ENCODE results near the gene PRKAG2.

The PRKAG2 gene

DNA sequence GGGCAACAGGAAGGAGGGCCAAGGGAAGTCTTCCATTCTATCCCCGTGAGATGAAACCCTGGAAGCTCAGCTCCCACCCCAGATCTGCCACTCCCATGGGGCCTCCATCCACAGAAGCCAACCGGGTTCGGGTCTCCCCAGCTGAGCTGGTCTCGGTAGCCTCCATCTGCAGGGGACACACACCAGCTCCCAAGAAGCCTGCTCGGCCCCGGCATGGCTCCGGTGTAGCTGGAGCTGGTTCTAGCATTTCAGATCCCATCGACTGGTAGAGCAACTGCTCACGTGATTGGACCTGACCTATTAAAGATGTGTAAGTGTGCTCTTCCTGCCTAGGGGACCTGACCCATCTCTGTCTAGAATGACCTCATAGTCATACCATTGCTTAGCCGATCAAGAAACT, 138.0 kb downstream of the PRKAG2 start:
- DNase-seq (ENCODE audit: low read depth) = no peak
- TF ChIP-seq POLR2A (IDR thresholded peaks at IDR 0.05; ENCODE audit: extremely low read depth, insufficient read length) (no peak), MYC (IDR thresholded peaks at IDR 0.05; ENCODE audit: low read depth, low read length) (no peak)
- TF ChIP-seq, protein P1, sequence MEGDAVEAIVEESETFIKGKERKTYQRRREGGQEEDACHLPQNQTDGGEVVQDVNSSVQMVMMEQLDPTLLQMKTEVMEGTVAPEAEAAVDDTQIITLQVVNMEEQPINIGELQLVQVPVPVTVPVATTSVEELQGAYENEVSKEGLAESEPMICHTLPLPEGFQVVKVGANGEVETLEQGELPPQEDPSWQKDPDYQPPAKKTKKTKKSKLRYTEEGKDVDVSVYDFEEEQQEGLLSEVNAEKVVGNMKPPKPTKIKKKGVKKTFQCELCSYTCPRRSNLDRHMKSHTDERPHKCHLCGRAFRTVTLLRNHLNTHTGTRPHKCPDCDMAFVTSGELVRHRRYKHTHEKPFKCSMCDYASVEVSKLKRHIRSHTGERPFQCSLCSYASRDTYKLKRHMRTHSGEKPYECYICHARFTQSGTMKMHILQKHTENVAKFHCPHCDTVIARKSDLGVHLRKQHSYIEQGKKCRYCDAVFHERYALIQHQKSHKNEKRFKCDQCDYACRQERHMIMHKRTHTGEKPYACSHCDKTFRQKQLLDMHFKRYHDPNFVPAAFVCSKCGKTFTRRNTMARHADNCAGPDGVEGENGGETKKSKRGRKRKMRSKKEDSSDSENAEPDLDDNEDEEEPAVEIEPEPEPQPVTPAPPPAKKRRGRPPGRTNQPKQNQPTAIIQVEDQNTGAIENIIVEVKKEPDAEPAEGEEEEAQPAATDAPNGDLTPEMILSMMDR (IDR thresholded peaks at IDR 0.05; ENCODE audit: low read depth, low read length) = no peak
- TF ChIP-seq, protein P2, sequence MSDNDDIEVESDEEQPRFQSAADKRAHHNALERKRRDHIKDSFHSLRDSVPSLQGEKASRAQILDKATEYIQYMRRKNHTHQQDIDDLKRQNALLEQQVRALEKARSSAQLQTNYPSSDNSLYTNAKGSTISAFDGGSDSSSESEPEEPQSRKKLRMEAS (IDR thresholded peaks at IDR 0.05; ENCODE audit: low read depth, low read length) = no peak
- no peak overlapping the region for H3K4me3 ChIP-seq (ENCODE audit: low read depth, low read length)

DNA sequence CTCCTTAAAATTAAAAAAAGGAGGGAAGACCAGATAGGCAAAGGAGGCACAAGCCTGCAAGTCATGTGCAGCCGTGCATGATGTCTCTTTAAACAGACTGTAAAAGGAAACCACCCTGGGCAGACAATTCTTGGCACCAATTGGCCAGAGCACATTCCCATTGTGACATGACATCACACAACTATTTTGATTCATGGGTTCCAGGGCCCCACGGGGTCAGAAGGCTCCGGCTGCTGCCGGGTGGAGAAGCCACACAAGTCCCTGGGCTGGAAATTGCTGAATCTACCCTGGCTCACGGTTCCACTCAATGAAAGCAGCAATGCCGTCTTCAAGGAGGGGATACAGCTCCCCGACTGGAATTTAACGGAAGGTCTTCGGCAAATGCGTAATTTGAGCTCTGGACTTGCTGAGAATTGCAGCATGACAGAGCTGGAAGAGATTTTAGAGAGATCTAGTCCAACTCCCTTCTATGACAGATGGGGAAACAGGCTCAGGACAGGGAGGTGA, 140.5 kb downstream of the PRKAG2 start:
- DNase-seq (ENCODE audit: low read depth) = no peak
- no peak overlapping the region for H3K4me3 ChIP-seq (ENCODE audit: low read depth, low read length)
- TF ChIP-seq POLR2A (IDR thresholded peaks at IDR 0.05; ENCODE audit: extremely low read depth, insufficient read length) (no peak), MYC (IDR thresholded peaks at IDR 0.05; ENCODE audit: low read depth, low read length) (no peak)
- TF ChIP-seq, protein P1 (IDR thresholded peaks at IDR 0.05; ENCODE audit: low read depth, low read length) = no peak
- TF ChIP-seq, protein P2 (IDR thresholded peaks at IDR 0.05; ENCODE audit: low read depth, low read length) = no peak

DNA sequence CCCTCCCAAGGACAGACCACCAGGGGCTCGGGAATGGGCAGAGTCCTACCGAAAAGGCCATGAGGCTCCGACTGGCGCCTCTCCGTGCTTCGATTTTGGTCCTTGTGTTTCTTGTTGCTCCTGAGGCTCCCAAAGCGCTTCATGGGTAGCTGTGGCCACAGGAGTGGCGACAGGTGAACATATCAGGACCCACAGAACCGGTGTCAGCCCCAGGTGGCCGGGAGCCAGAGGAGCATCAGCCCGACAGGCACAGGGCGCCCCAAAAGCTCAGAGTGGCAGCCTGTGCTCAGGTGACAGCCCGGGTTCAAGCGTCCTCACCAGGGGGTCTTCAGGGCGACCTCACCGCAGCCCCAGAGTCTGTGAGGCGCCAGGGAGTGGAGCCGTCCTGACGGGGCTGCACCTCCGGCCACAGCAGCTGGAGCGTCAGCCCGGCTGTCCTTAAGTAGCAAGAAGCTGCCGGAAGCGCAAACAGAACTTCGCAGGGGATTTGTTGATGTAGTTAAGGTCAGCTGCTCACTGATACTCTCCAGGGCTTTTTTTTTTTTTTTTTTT, 141.0 kb downstream of the PRKAG2 start:
- H3K4me3 ChIP-seq (ENCODE audit: low read depth, low read length) = no peak overlapping the region
- TF ChIP-seq, protein P1 (IDR thresholded peaks at IDR 0.05; ENCODE audit: low read depth, low read length) = no peak
- TF ChIP-seq POLR2A (IDR thresholded peaks at IDR 0.05; ENCODE audit: extremely low read depth, insufficient read length) = no peak
- DNase-seq (ENCODE audit: low read depth) = no peak

DNA sequence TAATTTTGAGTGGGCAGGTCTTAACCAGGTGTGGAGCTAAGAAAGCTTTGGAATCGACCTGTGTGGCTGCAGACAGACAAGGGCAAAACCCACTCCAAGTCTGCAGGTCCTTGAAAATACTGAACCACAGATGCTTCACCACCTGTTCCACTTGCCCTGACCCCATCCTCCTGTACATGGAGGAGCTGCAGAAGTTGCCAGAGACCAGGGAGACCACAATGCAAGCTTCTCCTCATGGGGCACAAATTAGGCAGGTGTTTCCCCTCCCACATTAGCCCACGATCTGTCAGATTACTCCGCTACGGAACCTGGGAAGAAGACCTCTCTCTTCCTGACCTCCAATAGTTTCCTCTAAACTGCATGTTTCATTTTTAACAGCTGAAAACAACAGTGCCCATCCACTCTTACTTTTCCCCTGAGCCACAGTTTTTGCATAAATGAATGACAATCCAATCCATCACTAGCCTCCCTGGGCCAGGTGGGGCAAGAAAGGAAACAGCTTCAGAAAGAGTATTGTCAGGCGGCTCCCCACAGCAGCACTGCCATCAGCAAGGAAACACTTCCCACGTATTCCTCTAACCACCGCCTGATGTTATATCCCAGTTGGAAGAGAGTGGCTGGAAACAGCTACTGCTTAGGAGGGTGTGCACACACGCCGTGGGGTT, 141.6 kb downstream of the PRKAG2 start:
- no peak overlapping the region for H3K4me3 ChIP-seq (ENCODE audit: low read depth, low read length)
- DNase-seq (ENCODE audit: low read depth) = no peak
- no peak for TF ChIP-seq MYC (IDR thresholded peaks at IDR 0.05; ENCODE audit: low read depth, low read length)
- TF ChIP-seq, protein P1 (IDR thresholded peaks at IDR 0.05; ENCODE audit: low read depth, low read length) = no peak
- TF ChIP-seq, protein P2 (IDR thresholded peaks at IDR 0.05; ENCODE audit: low read depth, low read length) = no peak
- TF ChIP-seq POLR2A (IDR thresholded peaks at IDR 0.05; ENCODE audit: extremely low read depth, insufficient read length) = no peak

DNA sequence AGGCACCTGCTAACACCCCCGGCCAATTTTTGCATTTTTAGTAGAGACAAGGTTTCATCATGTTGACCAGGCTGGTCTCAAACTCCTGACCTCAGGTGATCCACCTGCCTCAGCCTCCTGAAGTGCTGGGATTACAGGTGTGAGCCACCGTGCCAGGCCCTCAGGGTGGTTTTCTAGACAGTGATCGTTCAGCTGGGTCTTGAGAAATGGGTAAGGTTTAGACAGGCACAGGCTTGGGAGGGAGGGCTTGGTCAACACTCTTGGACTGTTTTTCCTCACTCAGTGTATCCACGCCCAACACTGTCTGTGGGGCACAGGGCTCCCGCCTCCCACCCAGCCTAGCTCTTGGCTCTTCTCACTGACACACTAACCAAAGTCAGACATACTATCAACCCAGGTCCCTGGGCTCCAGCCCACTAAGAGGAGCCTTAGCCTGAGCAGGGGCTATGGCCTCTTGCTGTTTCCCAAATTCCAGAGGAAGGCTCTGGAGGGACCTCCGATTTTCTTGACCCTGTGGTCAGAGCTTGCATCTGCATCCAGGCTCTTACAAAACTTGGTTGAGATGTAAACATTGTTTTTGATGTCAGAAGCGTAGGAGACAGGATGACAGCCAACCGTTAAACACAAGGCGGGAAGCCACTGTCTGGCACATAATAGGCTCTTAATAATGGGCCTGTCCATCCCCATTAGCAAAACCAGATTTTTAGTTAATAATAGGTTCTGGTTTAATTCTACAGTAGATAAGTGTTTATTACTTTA, 143.9 kb downstream of the PRKAG2 start:
- no peak overlapping the region for H3K4me3 ChIP-seq (ENCODE audit: low read depth, low read length)
- TF ChIP-seq, protein P2 (IDR thresholded peaks at IDR 0.05; ENCODE audit: low read depth, low read length) = no peak
- TF ChIP-seq MYC (IDR thresholded peaks at IDR 0.05; ENCODE audit: low read depth, low read length) (no peak), POLR2A (IDR thresholded peaks at IDR 0.05; ENCODE audit: extremely low read depth, insufficient read length) (no peak)
- TF ChIP-seq, protein P1 (IDR thresholded peaks at IDR 0.05; ENCODE audit: low read depth, low read length) = no peak
- no peak for DNase-seq (ENCODE audit: low read depth)

Measured in NB4 (cell line).